ENCODE results near the gene FBXW11. TPM values are rescaled to one million over a fixed set of nuclear protein-coding genes. Genes with fewer than 3 reads are reported as not detected.
"Not testable (repeated sequence)": the region's sequence is repeated elsewhere in the genome, so short reads cannot be mapped to it uniquely, and the experiment has no call there.

Gene FBXW11
- total RNA-seq, 4 donors from 2014 or later = 22.8 to 44.8 (median 40.3) TPM

DNA sequence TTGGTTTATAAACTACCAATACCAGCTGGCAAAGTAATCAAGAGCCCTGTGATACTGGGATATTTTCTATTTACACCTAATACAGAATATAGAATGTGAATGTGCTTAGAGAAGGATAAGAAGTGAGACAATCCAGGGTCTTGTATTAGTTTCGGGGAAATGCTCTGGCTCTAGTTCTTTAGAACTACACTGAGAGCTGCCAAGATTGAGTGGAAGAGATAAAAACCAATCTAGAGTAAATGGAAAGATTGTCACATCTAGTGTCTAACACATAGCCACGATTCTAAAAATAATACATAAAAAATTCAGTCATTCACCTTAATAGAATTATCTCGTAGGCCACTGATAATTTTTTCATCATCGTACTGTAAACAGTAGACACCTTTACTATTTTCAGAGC, 115.3 kb downstream of the FBXW11 start:
- Histone ChIP-seq H3K27ac (no peak overlapping the region), H3K4me3 (no peak overlapping the region), H3K4me1 (no peaks in the 10 kb centered on the region), H3K36me3 (peaks cover 0 to 12% (median 0%) of the 10 kb centered on the region in 4 donors), H3K27me3 (no peaks in the 10 kb centered on the region), H3K9me3 (no peaks in the 10 kb centered on the region)
- TF ChIP-seq EP300 (IDR thresholded peaks at IDR 0.05; ENCODE audit: low read depth) = no peak
- no peak for TF ChIP-seq POLR2AphosphoS5 (IDR thresholded peaks at IDR 0.05)
- TF ChIP-seq, protein P1, sequence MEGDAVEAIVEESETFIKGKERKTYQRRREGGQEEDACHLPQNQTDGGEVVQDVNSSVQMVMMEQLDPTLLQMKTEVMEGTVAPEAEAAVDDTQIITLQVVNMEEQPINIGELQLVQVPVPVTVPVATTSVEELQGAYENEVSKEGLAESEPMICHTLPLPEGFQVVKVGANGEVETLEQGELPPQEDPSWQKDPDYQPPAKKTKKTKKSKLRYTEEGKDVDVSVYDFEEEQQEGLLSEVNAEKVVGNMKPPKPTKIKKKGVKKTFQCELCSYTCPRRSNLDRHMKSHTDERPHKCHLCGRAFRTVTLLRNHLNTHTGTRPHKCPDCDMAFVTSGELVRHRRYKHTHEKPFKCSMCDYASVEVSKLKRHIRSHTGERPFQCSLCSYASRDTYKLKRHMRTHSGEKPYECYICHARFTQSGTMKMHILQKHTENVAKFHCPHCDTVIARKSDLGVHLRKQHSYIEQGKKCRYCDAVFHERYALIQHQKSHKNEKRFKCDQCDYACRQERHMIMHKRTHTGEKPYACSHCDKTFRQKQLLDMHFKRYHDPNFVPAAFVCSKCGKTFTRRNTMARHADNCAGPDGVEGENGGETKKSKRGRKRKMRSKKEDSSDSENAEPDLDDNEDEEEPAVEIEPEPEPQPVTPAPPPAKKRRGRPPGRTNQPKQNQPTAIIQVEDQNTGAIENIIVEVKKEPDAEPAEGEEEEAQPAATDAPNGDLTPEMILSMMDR (IDR thresholded peaks at IDR 0.05) = no peak
- TF ChIP-seq POLR2A (IDR thresholded peaks at IDR 0.05) = no peak
- in situ Hi-C loops (cut with MboI; ENCODE audit: low pct_ligation_motif_present in 1 of 4, low pct_unique_long_range_greater_than_20kb in 1 of 4, low sequenced_read_pairs in 3 of 4) (loop anchor here in 1 of 4 donors (25.0 kb wide), 1 partner anchor 454 kb away; no protein-coding TSS in a partner anchor), intact Hi-C loops (cut with DNase I; ENCODE audit: low total_unique reads) (no loop called here)
- 88 to 92% methylated on average over 4 of the region's 4 CpGs for WGBS, 2 donors (ENCODE audit: low coverage in 1 of 2)
- no peak for DNase-seq

DNA sequence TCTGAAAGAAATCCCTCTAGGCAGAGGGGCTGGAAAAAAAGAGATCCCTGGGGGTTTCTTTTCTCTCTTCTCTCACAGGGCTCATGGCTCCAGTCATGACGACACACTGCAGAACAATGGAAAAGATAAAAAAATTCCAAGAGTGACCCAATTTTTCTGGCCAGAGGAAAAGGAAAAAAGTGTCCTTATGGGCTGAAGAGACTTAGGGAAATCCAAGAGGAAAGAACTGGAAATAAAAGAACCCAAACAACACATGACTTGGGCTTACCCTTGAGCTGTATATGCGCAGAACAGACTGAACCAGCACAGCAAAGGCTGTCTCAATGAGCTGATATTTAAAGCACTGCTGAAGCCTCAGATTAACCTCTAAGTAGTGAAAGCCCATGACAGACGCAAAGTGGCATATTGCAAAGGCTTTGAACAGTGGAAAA, 118.4 kb downstream of the FBXW11 start:
- in situ Hi-C loops (cut with MboI; ENCODE audit: low pct_ligation_motif_present in 1 of 4, low pct_unique_long_range_greater_than_20kb in 1 of 4, low sequenced_read_pairs in 3 of 4) = loop anchor here in 1 of 4 donors (25.0 kb wide), 1 partner anchor 451 kb away; no protein-coding TSS in a partner anchor
- H3K36me3 ChIP-seq = peaks cover 0 to 16% (median 8%) of the 10 kb centered on the region in 4 donors
- DNase-seq = no peak
- H3K27me3 ChIP-seq = no peaks in the 10 kb centered on the region
- no peak for TF ChIP-seq EP300 (IDR thresholded peaks at IDR 0.05; ENCODE audit: low read depth)
- no peak for TF ChIP-seq POLR2A (IDR thresholded peaks at IDR 0.05)
- no peak for TF ChIP-seq POLR2AphosphoS5 (IDR thresholded peaks at IDR 0.05)
- TF ChIP-seq, protein P1 (IDR thresholded peaks at IDR 0.05) = no peak
- intact Hi-C loops (cut with DNase I; ENCODE audit: low total_unique reads) = no loop called here
- no peak overlapping the region for H3K27ac ChIP-seq
- no peaks in the 10 kb centered on the region for H3K4me1 ChIP-seq
- H3K9me3 ChIP-seq = no peaks in the 10 kb centered on the region
- no peak overlapping the region for H3K4me3 ChIP-seq
- 45 to 88% methylated on average over 1 to 3 of the region's 3 CpGs for WGBS, 2 donors (ENCODE audit: low coverage in 1 of 2)

DNA sequence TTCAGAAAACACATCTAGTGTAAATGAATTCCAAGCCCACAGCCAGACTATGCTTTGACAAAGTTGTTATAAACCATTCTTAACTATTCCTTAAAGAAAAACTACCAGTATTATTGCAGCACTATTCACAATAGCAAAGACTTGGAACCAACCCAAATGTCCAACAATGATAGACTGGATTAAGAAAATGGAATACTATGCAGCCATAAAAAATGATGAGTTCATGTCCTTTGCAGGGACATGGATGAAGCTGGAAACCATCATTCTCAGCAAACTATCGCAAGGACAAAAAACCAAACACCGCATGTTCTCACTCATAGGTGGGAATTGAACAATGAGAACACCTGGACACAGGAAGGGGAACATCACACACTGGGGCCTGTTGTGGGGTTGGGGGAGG, 120.4 kb downstream of the FBXW11 start:
- DNase-seq; H3K4me1 ChIP-seq; H3K27ac ChIP-seq; intact Hi-C loops (cut with DNase I; ENCODE audit: low total_unique reads); H3K27me3 ChIP-seq; H3K9me3 ChIP-seq; H3K4me3 ChIP-seq: not testable (repeated sequence)
- peaks cover 0 to 18% (median 8%) of the 10 kb centered on the region in 4 donors for H3K36me3 ChIP-seq
- in situ Hi-C loops (cut with MboI; ENCODE audit: low pct_ligation_motif_present in 1 of 4, low pct_unique_long_range_greater_than_20kb in 1 of 4, low sequenced_read_pairs in 3 of 4) = loop anchor here in 1 of 4 donors (25.0 kb wide), 1 partner anchor 449 kb away; no protein-coding TSS in a partner anchor
- WGBS, 2 donors (ENCODE audit: low coverage in 1 of 2) = 89% methylated on average over 1 of the region's 2 CpGs; no CpG with 5 or more reads in 1 of the 2 donors

DNA sequence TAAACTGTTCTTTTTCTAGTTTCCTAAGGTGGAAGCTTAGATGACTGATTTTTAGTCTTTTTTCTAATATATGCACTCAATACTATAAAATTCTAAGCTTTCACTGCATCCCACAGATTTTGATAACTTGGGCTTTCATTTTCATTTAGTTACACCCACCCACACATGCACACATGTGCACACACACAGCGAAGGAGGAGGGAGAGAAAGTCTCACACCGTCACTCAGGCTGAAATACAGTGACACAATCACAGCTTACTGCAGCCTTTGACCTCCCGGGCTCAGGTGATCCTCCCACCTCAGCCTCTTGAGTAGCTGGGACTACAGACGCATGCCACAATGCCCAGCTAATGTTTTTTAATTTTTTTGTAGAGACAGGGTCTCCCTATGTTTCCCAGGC, 124.3 kb downstream of the FBXW11 start:
- intact Hi-C loops (cut with DNase I; ENCODE audit: low total_unique reads) (no loop called here), in situ Hi-C loops (cut with MboI; ENCODE audit: low pct_ligation_motif_present in 1 of 4, low pct_unique_long_range_greater_than_20kb in 1 of 4, low sequenced_read_pairs in 3 of 4) (loop anchor here in 1 of 4 donors (25.0 kb wide), 1 partner anchor 445 kb away; no protein-coding TSS in a partner anchor)
- no peak for DNase-seq
- no peak for TF ChIP-seq EP300 (IDR thresholded peaks at IDR 0.05; ENCODE audit: low read depth)
- TF ChIP-seq, protein P1 (IDR thresholded peaks at IDR 0.05) = no peak
- no peak for TF ChIP-seq POLR2AphosphoS5 (IDR thresholded peaks at IDR 0.05)
- no peak for TF ChIP-seq POLR2A (IDR thresholded peaks at IDR 0.05)
- H3K27me3 ChIP-seq = no peaks in the 10 kb centered on the region
- no peak overlapping the region for H3K4me3 ChIP-seq
- no peaks in the 10 kb centered on the region for H3K9me3 ChIP-seq
- 80 to 88% methylated on average over 1 to 4 of the region's 4 CpGs for WGBS, 2 donors (ENCODE audit: low coverage in 1 of 2)
- H3K36me3 ChIP-seq = peaks cover 0 to 25% (median 5%) of the 10 kb centered on the region in 4 donors
- no peak overlapping the region for H3K27ac ChIP-seq
- H3K4me1 ChIP-seq = no peaks in the 10 kb centered on the region

DNA sequence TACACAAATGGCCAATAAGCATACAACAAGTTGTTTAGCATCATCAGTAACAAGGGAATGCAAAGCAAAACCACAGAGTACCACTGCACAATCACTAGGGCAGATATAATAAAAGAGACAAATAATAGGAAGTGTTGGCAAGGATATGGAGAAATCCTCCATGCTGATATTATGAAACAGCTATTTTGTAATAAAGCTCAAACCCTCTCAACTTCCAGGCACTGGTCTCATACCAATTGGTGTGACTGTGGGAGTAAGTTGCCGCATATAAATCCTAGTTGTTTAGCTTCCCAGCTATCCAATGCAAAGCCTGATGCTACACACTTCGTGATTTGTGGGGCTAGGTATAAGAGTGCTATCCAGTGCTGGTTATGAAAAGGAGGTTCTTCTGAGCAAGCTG, 132.2 kb downstream of the FBXW11 start:
- 93 to 95% methylated on average over 2 of the region's 2 CpGs for WGBS, 2 donors (ENCODE audit: low coverage in 1 of 2)
- TF ChIP-seq EP300 (IDR thresholded peaks at IDR 0.05; ENCODE audit: low read depth) (no peak), POLR2A (IDR thresholded peaks at IDR 0.05) (no peak), POLR2AphosphoS5 (IDR thresholded peaks at IDR 0.05) (no peak)
- TF ChIP-seq, protein P1 (IDR thresholded peaks at IDR 0.05) = no peak
- Histone ChIP-seq H3K27ac (no peak overlapping the region), H3K4me1 (no peaks in the 10 kb centered on the region), H3K27me3 (no peaks in the 10 kb centered on the region), H3K4me3 (no peak overlapping the region), H3K36me3 (peaks cover 0 to 29% (median 10%) of the 10 kb centered on the region in 4 donors), H3K9me3 (no peaks in the 10 kb centered on the region)
- in situ Hi-C loops (cut with MboI; ENCODE audit: low pct_ligation_motif_present in 1 of 4, low pct_unique_long_range_greater_than_20kb in 1 of 4, low sequenced_read_pairs in 3 of 4) = no loop called here
- DNase-seq = no peak
- intact Hi-C loops (cut with DNase I; ENCODE audit: low total_unique reads) = no loop called here

Data from transverse colon (tissue), 4 donors.